GM23338 (cell line): Measurements from ENCODE around the gene MCTP1. TPM values are rescaled to one million over a fixed set of nuclear protein-coding genes. Genes with fewer than 3 reads are reported as not detected.

Experiments
- ATAC-seq: fragments of 200-7000 bp; cut with Tn5 transposase; 3 replicates; pipeline ENCODE4 v1.9.1; 2020
- DNase-seq: peaks from one replicate; pipeline ENCODE4 v3.0.0-alpha.2; 2015; ENCODE audit warnings: low spot score
- H2AFZ ChIP-seq: fragments of 200-600 bp; sonication (generic); 2 replicates; pipeline ENCODE4 v1.8.0; 2016; ENCODE audit warnings: antibody characterized with exemption, mild to moderate bottlenecking, moderate library complexity
- H3F3A ChIP-seq: fragments of 200-600 bp; sonication (generic); replicated peaks from 2 replicates; pipeline ENCODE4 v1.8.0; 2017; ENCODE audit warnings: antibody characterized with exemption, mixed run types, low read depth
- H3K27ac ChIP-seq: fragments of 200-600 bp; sonication (generic); 2 replicates; pipeline ENCODE4 v1.6.1; 2016; ENCODE audit warnings: low read depth
- H3K27me3 ChIP-seq: fragments of 200-600 bp; sonication (generic); 2 replicates; pipeline ENCODE4 v1.8.0; 2016; ENCODE audit warnings: mild to moderate bottlenecking, mixed run types, moderate library complexity; ENCODE audit not compliant: insufficient read depth
- H3K36me3 ChIP-seq: fragments of 200-600 bp; sonication (generic); 2 replicates; pipeline ENCODE4 v1.8.0; 2016; ENCODE audit warnings: mild to moderate bottlenecking; ENCODE audit not compliant: insufficient read depth
- H3K4me1 ChIP-seq: fragments of 200-600 bp; sonication (generic); 2 replicates; pipeline ENCODE4 v1.8.0; 2016; ENCODE audit warnings: mild to moderate bottlenecking, moderate library complexity; ENCODE audit not compliant: insufficient read depth
- H3K4me2 ChIP-seq: fragments of 200-600 bp; sonication (generic); 2 replicates; pipeline ENCODE4 v1.7.1; 2017; ENCODE audit warnings: mixed run types
- H3K4me3 ChIP-seq: fragments of 200-600 bp; sonication (generic); 2 replicates; pipeline ENCODE4 v1.6.1; 2016; ENCODE audit warnings: mixed run types
- H3K79me2 ChIP-seq: fragments of 200-600 bp; sonication (generic); replicated peaks from 2 replicates; pipeline ENCODE4 v1.8.0; 2017; ENCODE audit warnings: mild to moderate bottlenecking; ENCODE audit not compliant: insufficient read depth
- H3K9me2 ChIP-seq: fragments of 200-600 bp; sonication (generic); 2 replicates; pipeline ENCODE4 v1.8.0; 2017; ENCODE audit not compliant: insufficient read depth
- H4K20me1 ChIP-seq: fragments of 200-600 bp; sonication (generic); replicated peaks from 2 replicates; pipeline ENCODE4 v1.8.0; 2017; ENCODE audit warnings: mild to moderate bottlenecking; ENCODE audit not compliant: insufficient read depth
- H3K27ac Mint-ChIP-seq: 2 replicates; pipeline ENCODE4 v1.8.0; 2020; ENCODE audit warnings: inconsistent platforms, mild to moderate bottlenecking, moderate library complexity, mixed read lengths
- H3K27me3 Mint-ChIP-seq: 3 replicates; pipeline ENCODE4 v1.8.0; 2022; ENCODE audit warnings: low read depth, mild to moderate bottlenecking, moderate library complexity, mixed read lengths, inconsistent platforms; ENCODE audit not compliant: insufficient read depth, poor library complexity
- H3K36me3 Mint-ChIP-seq: 3 replicates; pipeline ENCODE4 v1.8.0; 2021; ENCODE audit warnings: low read depth, mild to moderate bottlenecking, inconsistent platforms, moderate library complexity, mixed read lengths
- H3K4me1 Mint-ChIP-seq: 3 replicates; pipeline ENCODE4 v1.8.0; 2020; ENCODE audit warnings: mild to moderate bottlenecking, inconsistent platforms, mixed read lengths
- H3K4me3 Mint-ChIP-seq: 3 replicates; pipeline ENCODE4 v1.8.0; 2021; ENCODE audit warnings: moderate library complexity, mild to moderate bottlenecking, inconsistent platforms, mixed read lengths
- H3K9me3 Mint-ChIP-seq: 3 replicates; pipeline ENCODE4 v1.8.0; 2020; ENCODE audit warnings: moderate library complexity, mild to moderate bottlenecking, inconsistent platforms, mixed read lengths
- CREB1 ChIP-seq: fragments of 250-450 bp; sonication (Bioruptor Pico); IDR thresholded peaks from 2 replicates; pipeline ENCODE4 v1.5.0; 2020; ENCODE audit warnings: low read depth, mild to moderate bottlenecking, moderate library complexity
- CTCF ChIP-seq, 2 experiments: fragments of 200-600 bp in 1 of 2; sonication (generic) in 1 of 2; conservative IDR thresholded peaks; 2 replicates each; pipeline versions ENCODE4 v1.5.1 to v1.6.1; 2016 to 2017; ENCODE audit warnings: antibody characterized with exemption in 2 of 2, low read depth in 2 of 2, mild to moderate bottlenecking in 2 of 2, moderate library complexity in 1 of 2
- ETS1 ChIP-seq: IDR thresholded peaks from 2 replicates; pipeline ENCODE4 v1.6.1; 2016; ENCODE audit warnings: antibody characterized with exemption
- EZH2 ChIP-seq: fragments of 200-600 bp; sonication (generic); IDR thresholded peaks from one replicate; pipeline ENCODE4 v1.8.0; 2017; ENCODE audit warnings: antibody characterized with exemption, mild to moderate bottlenecking, low read depth; ENCODE audit not compliant: unreplicated experiment
- EZH2phosphoT487 ChIP-seq: fragments of 200-600 bp; sonication (generic); IDR thresholded peaks from one replicate; pipeline ENCODE4 v1.8.1; 2018; ENCODE audit warnings: antibody characterized with exemption; ENCODE audit not compliant: unreplicated experiment
- JUNB ChIP-seq: IDR thresholded peaks from one replicate; pipeline ENCODE4 v1.6.1; 2016; ENCODE audit warnings: antibody characterized with exemption; ENCODE audit not compliant: unreplicated experiment
- NANOG ChIP-seq: IDR thresholded peaks from 2 replicates; pipeline ENCODE4 v1.6.1; 2016; ENCODE audit warnings: antibody characterized with exemption, borderline replicate concordance
- POLR2AphosphoS5 ChIP-seq: IDR thresholded peaks from 2 replicates; pipeline ENCODE4 v1.6.1; 2016; ENCODE audit warnings: antibody characterized with exemption, low read depth
- REST ChIP-seq: IDR thresholded peaks from one replicate; pipeline ENCODE4 v1.6.1; 2018; ENCODE audit warnings: antibody characterized with exemption; ENCODE audit not compliant: unreplicated experiment
- STAT1 ChIP-seq: IDR thresholded peaks from one replicate; pipeline ENCODE4 v1.6.1; 2016; ENCODE audit warnings: antibody characterized with exemption; ENCODE audit not compliant: unreplicated experiment
- ZNF114 ChIP-seq: fragments of 250-450 bp; sonication (Bioruptor Pico); IDR thresholded peaks from 2 replicates; pipeline ENCODE4 v1.5.0; 2020; ENCODE audit warnings: mild to moderate bottlenecking, moderate library complexity
- ZNF331 ChIP-seq: fragments of 250-450 bp; sonication (Bioruptor Pico); IDR thresholded peaks from 2 replicates; pipeline ENCODE4 v1.5.0; 2020; ENCODE audit warnings: low read depth, mild to moderate bottlenecking, moderate library complexity
- ZNF462 ChIP-seq: fragments of 250-450 bp; sonication (Bioruptor Pico); IDR thresholded peaks from 2 replicates; pipeline ENCODE4 v1.5.0; 2020; ENCODE audit warnings: mild to moderate bottlenecking, moderate library complexity
- polyA plus RNA-seq: library from polyadenylated mRNA; unstranded; fragments of >200 nt; fragmentation: Nextera tagmentation; extraction: Ambion mirVana; gene quantifications from 2 replicates; pipeline ENCODE4 v1.2.1, GENCODE V29; 2016
- total RNA-seq: library from RNA; depleted of rRNA; stranded (reverse); fragments of >200 nt; shearing (Covaris generic); gene quantifications from 2 replicates; pipeline ENCODE4 v1.2.3, GENCODE V29; 2014

Gene MCTP1
- total and polyA plus RNA-seq, 2 experiments from 2014 or later, result 3.7 to 4.2 TPM

- H3K79me2 ChIP-seq, result no peaks in the 10 kb centered on the region
- no peak for DNase-seq
- TF ChIP-seq EZH2 (no peak), POLR2AphosphoS5 (no peak), EZH2phosphoT487 (no peak), JUNB (no peak), ETS1 (no peak), ZNF114 (CRISPR knock-in tag) (no peak), STAT1 (no peak), CREB1 (CRISPR knock-in tag) (no peak), CTCF (conservative IDR thresholded peaks at IDR 0.05; ENCODE audit: low read depth in 2 of 2) (no peak), NANOG (no peak), ZNF462 (CRISPR knock-in tag) (no peak), ZNF331 (CRISPR knock-in tag) (no peak), REST (no peak)
- peaks cover 10% of the 10 kb centered on the region for H3K9me3 Mint-ChIP-seq
- peaks cover 4% of the 10 kb centered on the region; the same call in 1 of the 2 replicates for H3K4me1 ChIP-seq
- no peak overlapping the region for H3K27ac Mint-ChIP-seq
- no peaks in the 10 kb centered on the region for H3F3A ChIP-seq
- peaks cover 10% of the 10 kb centered on the region; the same call in 1 of the 3 replicates for H3K36me3 Mint-ChIP-seq
- no peak overlapping the region for H3K27ac ChIP-seq
- no peak overlapping the region for H3K4me3 ChIP-seq
- H3K27me3 ChIP-seq, result no peaks in the 10 kb centered on the region
- H3K4me3 Mint-ChIP-seq, result no peak overlapping the region
- no peak overlapping the region for H3K4me2 ChIP-seq
- ATAC-seq, result no peak
- peaks cover 15% of the 10 kb centered on the region for H3K4me1 Mint-ChIP-seq
- H3K36me3 ChIP-seq, result no peaks in the 10 kb centered on the region
- no peaks in the 10 kb centered on the region for H3K9me2 ChIP-seq
- H2AFZ ChIP-seq, result no peak overlapping the region
- H4K20me1 ChIP-seq, result no peaks in the 10 kb centered on the region
- no peaks in the 10 kb centered on the region for H3K27me3 Mint-ChIP-seq
Observed at GRCh38 chr5:95216136-95216955, 68.5 kb downstream of the MCTP1 start.
